DLD1 (cell line): ENCODE measurements around the gene UVRAG.

ENCODE experiments used
- in situ Hi-C: cut with HindIII; loops from 2 replicates; pipeline ENCODE4 v1.10.0; 2017; ENCODE audit warnings: low sequenced_read_pairs

Gene UVRAG

DNA sequence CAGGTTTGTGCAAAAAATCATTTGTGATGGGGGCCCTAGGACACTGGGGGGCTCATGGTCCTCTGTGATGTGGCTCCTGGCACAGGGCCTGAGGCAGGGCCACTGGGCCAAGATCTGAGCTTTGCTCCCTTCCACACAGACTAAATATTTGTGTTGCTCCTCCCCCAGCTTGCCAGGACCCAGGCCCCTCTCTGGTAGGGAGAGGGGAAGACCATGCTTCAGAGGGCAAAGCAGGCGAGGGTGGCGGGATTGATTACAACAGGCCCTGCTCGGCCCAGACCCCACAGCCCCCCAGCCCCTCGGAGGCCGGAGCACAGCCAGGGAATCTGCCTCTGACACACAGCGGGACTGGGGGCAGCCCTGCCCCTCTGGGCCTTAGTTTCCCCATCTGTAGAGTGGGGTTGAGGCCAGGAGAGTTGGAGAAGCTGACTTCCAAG lies 362.3 kb downstream of the UVRAG start:
- in situ Hi-C loops: no loop called here

DNA sequence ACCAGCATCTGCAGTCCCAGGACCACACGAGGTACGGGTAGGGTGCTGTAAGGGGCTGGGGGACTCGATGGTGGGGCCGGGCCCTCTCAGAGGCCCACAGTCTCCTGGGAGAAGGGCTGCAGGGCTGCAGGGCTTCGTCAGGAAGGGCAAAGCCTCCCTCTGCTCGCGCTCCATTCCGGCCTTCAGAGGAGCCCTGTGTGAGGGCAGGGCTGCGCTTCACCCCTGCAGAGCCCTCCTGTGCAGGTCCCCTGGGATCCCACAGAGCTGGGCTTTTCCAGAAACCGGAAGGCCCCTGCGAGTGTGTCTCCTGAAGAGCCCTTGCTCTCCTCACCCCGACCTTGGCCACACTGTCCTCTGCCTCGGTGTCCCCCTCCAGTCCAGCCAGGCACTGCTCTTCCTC lies 364.1 kb downstream of the UVRAG start:
- in situ Hi-C loops: no loop called here

- in situ Hi-C loops: no loop called here
Measured at GRCh38 chr11:76181371-76181770, 366.4 kb downstream of the UVRAG start.

GRCh38 chr11:76184551-76184993 lies 369.6 kb downstream of the UVRAG start:
- in situ Hi-C loops: no loop called here

DNA sequence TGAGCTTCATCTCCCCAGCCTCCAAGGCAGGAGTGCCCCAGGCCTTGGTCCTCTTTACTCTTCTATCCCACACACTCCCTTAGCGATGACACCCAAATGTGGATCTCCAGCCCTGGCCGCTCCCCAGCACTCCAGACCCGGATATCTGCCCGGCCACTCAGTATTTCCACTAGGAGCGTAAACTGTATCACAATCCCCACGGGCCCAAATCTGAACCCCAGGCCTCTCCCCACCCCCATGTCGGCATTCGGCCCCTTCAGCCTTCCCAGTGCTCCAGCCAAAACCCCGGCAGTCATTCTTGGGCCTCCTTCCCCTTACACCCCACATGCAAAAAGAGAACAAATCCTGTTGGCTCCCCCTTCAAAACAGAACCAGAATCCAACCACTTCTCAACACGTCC lies 370.5 kb downstream of the UVRAG start:
- in situ Hi-C loops: no loop called here

GRCh38 chr11:76185931-76186401 lies 371.0 kb downstream of the UVRAG start:
- in situ Hi-C loops: no loop called here

DNA sequence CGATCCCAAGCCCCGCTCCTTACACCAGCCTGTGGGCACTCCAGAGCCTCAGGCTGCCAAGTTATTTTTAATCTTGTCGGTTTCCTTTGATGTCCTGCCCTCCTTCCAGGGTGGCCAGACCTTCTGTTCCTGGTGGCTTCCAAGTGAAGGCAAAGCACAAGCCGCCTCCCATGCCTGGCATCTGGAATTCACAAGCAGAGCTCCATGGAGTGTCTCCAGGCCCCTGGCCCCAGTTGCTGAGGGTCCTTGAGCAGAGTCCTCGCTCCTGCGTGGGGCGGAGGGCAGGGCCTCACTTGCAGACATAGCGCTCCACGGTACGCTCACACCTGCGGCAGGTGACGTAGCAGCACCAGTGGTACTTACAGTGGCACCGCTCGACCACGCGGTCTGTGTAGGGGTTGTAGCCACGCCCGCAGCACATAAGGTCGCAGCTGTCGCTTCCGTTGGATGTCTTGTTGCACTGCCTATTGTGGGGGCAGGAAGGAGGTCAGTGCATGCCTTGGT lies 371.8 kb downstream of the UVRAG start:
- in situ Hi-C loops: no loop called here

DNA sequence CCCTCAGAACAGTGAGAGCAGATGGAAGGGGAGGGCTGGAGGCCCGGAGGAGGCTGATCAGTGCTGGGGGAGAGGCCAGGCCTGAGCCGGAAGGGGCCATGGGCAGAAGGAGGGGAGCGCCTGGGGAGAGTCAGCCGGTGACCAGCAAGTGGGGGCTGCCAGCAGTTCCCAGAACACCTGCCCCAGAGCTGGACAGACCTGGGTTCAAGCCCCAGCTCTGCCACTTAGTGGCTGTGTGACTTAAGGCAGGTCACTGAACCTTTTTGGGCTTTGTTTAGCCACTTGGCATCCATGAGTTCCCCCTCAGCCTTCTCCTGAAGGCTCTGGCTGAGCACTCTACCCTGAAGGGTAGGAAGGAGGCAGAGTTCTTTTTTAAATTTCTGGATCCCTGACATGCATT lies 373.9 kb downstream of the UVRAG start:
- in situ Hi-C loops: no loop called here

DNA sequence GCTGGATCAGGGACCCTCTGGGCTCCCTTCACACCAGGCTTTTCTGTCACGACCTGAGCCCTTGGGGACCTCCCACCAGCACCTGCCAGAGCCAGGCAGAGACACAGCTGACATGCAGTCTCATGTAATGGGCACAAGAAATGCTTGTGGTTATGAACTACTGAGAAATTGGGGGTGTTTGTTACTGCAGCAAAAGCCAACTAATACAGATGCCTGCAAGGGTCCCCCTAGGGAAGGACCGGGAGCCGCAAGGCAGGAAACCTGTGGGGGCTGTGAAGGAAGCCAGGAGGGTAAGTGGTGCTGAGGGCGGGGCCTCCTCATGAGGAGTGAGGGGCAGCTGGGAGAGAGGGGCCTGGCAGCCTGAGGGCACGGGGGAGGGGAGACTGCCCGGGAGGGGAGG lies 374.7 kb downstream of the UVRAG start:
- in situ Hi-C loops: no loop called here

GRCh38 chr11:76190376-76190775 lies 375.4 kb downstream of the UVRAG start:
- in situ Hi-C loops: no loop called here
